ENCODE data around the gene COL5A1.

The COL5A1 gene

GRCh38 chr9:134870301-134870694 lies 228.7 kb downstream of the COL5A1 start:
- Histone ChIP-seq H3K27me3 (replicated peaks; ENCODE audit: control insufficient read depth, insufficient read depth, low read length) (peaks cover 40% of the 10 kb centered on the region), H3K4me3 (ENCODE audit: low read length) (no peak overlapping the region), H3K36me3 (ENCODE audit: control insufficient read depth, insufficient read depth, low read length, severe bottlenecking) (no peaks in the 10 kb centered on the region), H3K9ac (ENCODE audit: low read length) (no peak overlapping the region), H3K9me3 (ENCODE audit: control insufficient read depth, low read length) (peaks cover 6% of the 10 kb centered on the region), H3K4me1 (ENCODE audit: control insufficient read depth, insufficient read depth, low read length) (no peaks in the 10 kb centered on the region)
- DNase-seq (ENCODE audit: low read depth): no peak

DNA sequence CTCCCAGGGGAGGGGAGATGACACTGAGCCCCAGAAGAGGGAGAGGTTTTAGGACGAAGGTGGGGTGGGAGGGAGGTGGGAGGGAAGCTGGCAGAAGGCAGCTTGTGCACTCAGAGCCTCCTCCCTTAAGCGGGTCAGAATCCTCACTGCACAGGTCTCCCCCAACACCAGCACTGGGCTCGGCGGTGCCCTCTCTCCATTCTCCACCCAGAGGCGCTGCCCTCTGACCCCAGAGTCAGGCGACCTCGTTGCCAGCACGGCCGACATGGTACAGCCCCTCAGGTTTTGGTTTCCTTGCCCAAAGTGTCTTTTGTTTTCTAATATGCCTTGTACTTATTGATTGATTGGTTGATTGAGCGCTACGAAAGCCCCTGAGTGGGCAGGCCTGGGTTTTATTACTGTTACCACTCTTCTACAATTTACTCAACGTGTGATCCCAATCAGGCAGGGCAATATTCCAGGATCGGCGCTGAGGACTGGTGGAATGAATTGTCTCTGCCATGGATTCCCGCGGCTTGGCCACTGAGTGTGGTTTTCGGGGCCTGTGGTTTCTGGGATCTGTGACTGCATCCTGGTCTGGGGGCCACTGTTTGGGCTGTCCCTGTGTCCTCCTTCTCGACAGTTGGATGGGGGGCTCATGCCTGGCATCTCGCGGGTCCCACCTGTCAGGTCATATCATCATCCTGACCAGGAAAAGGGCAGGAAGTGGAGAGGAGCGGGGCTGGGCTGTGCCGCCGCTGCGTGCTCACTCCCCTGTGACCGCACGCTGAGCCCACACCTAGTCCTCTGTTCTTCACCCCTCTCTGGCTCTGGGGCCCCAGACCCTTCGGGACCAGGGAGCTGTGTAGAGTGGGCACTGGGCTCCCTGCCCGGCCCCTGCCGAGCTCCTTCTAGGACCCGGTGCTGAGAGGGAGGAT lies 229.4 kb downstream of the COL5A1 start:
- Histone ChIP-seq H3K27me3 (replicated peaks; ENCODE audit: control insufficient read depth, insufficient read depth, low read length) (peaks cover 44% of the 10 kb centered on the region), H3K4me3 (ENCODE audit: low read length) (no peak overlapping the region), H3K9me3 (ENCODE audit: control insufficient read depth, low read length) (peaks cover 6% of the 10 kb centered on the region), H3K36me3 (ENCODE audit: control insufficient read depth, insufficient read depth, low read length, severe bottlenecking) (no peaks in the 10 kb centered on the region), H3K9ac (ENCODE audit: low read length) (no peak overlapping the region), H3K4me1 (ENCODE audit: control insufficient read depth, insufficient read depth, low read length) (no peaks in the 10 kb centered on the region)
- DNase-seq (ENCODE audit: low read depth): no peak

DNA sequence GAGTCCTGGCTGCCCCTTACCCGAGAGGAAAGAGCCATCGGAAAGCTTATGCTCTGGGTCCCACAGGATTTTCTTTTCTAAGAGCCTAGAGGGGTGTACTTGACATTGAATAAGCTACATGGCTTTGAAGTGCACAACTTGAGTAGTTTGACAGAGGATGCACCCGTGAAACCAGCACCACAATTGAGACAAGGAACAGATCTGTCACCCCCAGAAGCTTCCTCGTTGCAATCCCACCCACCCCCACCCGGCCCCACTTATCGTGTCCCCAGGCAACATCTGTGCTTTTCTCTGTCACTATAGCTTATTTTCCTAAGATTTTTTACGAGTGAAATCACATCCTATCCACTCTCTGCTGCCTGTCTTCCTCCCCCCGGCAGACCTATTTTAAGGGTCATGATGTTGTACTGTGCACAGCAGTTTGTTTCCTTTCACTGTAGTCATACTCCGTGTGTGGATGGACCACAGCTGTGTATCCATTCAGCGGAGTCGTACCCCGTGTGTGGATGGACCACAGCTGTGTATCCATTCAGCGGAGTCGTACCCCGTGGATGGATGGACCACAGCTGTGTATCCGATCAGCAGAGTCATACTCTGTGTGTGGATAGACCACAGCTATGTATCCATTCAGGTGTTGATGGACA lies 230.2 kb downstream of the COL5A1 start:
- no peaks in the 10 kb centered on the region for H3K36me3 ChIP-seq (ENCODE audit: control insufficient read depth, insufficient read depth, low read length, severe bottlenecking)
- no peak overlapping the region for H3K9ac ChIP-seq (ENCODE audit: low read length)
- H3K9me3 ChIP-seq (ENCODE audit: control insufficient read depth, low read length): peaks cover 6% of the 10 kb centered on the region
- no peak for DNase-seq (ENCODE audit: low read depth)
- peaks cover 44% of the 10 kb centered on the region for H3K27me3 ChIP-seq (replicated peaks; ENCODE audit: control insufficient read depth, insufficient read depth, low read length)
- no peak overlapping the region for H3K4me3 ChIP-seq (ENCODE audit: low read length)
- H3K4me1 ChIP-seq (ENCODE audit: control insufficient read depth, insufficient read depth, low read length): no peaks in the 10 kb centered on the region

GRCh38 chr9:134872482-134873231 lies 231.1 kb downstream of the COL5A1 start:
- DNase-seq (ENCODE audit: low read depth): no peak
- Histone ChIP-seq H3K4me1 (ENCODE audit: control insufficient read depth, insufficient read depth, low read length) (no peaks in the 10 kb centered on the region), H3K9ac (ENCODE audit: low read length) (no peak overlapping the region), H3K4me3 (ENCODE audit: low read length) (no peak overlapping the region), H3K36me3 (ENCODE audit: control insufficient read depth, insufficient read depth, low read length, severe bottlenecking) (no peaks in the 10 kb centered on the region), H3K9me3 (ENCODE audit: control insufficient read depth, low read length) (peaks cover 6% of the 10 kb centered on the region), H3K27me3 (replicated peaks; ENCODE audit: control insufficient read depth, insufficient read depth, low read length) (peaks cover 44% of the 10 kb centered on the region)

DNA sequence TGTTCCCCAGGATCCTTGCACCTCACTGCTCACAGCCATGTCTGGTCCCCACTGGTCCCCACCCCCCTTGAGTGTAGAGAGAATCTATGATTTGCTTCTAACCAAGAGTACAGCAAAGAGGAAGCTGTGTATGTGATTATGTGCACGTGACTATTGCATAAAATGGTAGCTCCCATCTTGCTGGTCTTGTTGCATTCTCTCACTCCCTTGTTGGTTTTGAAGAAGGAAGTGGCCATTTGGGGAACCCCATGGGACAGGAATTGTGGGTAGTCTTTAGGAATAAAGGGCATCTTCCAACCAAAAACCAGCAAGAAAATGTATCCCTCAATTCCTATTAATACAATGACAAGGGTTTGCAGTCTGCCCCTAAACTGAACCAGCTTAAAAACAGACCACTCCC lies 233.8 kb downstream of the COL5A1 start:
- Histone ChIP-seq H3K4me1 (ENCODE audit: control insufficient read depth, insufficient read depth, low read length) (no peaks in the 10 kb centered on the region), H3K36me3 (ENCODE audit: control insufficient read depth, insufficient read depth, low read length, severe bottlenecking) (no peaks in the 10 kb centered on the region), H3K27me3 (replicated peaks; ENCODE audit: control insufficient read depth, insufficient read depth, low read length) (peaks cover 41% of the 10 kb centered on the region), H3K9me3 (ENCODE audit: control insufficient read depth, low read length) (peaks cover 6% of the 10 kb centered on the region), H3K4me3 (ENCODE audit: low read length) (no peak overlapping the region), H3K9ac (ENCODE audit: low read length) (no peak overlapping the region)
- DNase-seq (ENCODE audit: low read depth): no peak

GRCh38 chr9:134877541-134877940 lies 235.9 kb downstream of the COL5A1 start:
- Histone ChIP-seq H3K9me3 (ENCODE audit: control insufficient read depth, low read length) (peaks cover 6% of the 10 kb centered on the region), H3K4me1 (ENCODE audit: control insufficient read depth, insufficient read depth, low read length) (no peaks in the 10 kb centered on the region), H3K4me3 (ENCODE audit: low read length) (no peak overlapping the region), H3K36me3 (ENCODE audit: control insufficient read depth, insufficient read depth, low read length, severe bottlenecking) (no peaks in the 10 kb centered on the region), H3K9ac (ENCODE audit: low read length) (no peak overlapping the region), H3K27me3 (replicated peaks; ENCODE audit: control insufficient read depth, insufficient read depth, low read length) (peaks cover 43% of the 10 kb centered on the region)
- DNase-seq (ENCODE audit: low read depth): no peak

- no peaks in the 10 kb centered on the region for H3K4me1 ChIP-seq (ENCODE audit: control insufficient read depth, insufficient read depth, low read length)
- no peaks in the 10 kb centered on the region for H3K36me3 ChIP-seq (ENCODE audit: control insufficient read depth, insufficient read depth, low read length, severe bottlenecking)
- DNase-seq (ENCODE audit: low read depth): no peak
- H3K27me3 ChIP-seq (replicated peaks; ENCODE audit: control insufficient read depth, insufficient read depth, low read length): peaks cover 40% of the 10 kb centered on the region
- H3K9ac ChIP-seq (ENCODE audit: low read length): no peak overlapping the region
- H3K9me3 ChIP-seq (ENCODE audit: control insufficient read depth, low read length): no peaks in the 10 kb centered on the region
- H3K4me3 ChIP-seq (ENCODE audit: low read length): no peak overlapping the region
Measured at GRCh38 chr9:134879664-134880483, 238.3 kb downstream of the COL5A1 start.

DNA sequence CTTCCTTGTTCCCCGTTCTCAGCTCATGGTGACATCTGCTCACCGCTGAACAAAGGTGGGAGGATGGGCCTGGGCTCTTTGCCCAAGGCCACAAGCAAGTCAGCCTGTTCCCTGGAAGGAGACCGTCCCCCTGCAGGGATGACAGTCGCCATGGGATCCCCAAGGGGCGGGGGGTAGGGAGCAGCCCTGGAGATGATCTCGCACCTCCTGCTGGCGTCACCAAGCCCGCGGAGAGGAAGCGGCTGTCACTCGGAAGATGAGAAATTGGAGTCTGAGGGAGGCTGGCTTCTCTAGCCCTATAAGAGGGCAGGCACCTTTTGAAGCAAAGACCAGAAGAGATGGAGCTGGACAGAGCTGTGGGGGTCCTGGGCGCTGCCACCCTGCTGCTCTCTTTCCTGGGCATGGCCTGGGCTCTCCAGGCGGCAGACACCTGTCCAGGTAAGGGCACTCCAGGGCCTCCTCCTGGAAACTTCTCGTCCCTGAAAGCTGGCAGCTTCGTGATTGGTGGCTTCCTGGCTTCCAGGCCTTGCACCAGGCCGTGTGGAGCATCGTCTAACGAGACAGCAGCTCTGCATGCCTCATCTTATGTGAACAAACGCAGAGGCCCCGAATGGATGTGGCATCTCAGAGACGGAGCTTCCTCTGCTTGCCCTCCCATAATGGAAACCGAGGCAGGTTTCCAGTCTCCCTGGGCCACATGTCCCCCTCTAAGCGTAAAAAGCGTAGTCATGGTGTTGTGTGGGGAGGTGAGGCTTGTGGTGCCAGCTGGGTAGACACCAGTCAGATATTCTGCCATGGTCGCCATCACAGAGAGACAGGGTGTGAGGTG lies 239.1 kb downstream of the COL5A1 start, which contains the start of gene FCN2:
FCN2 (plus strand) TSS at position 327 of the 829 bp plus-strand sequence; CDS start at position 339, 12 bp downstream.
- Histone ChIP-seq H3K27me3 (replicated peaks; ENCODE audit: control insufficient read depth, insufficient read depth, low read length) (peaks cover 36% of the 10 kb centered on the region), H3K9ac (ENCODE audit: low read length) (no peak within 1 kb of the TSS), H3K4me1 (ENCODE audit: control insufficient read depth, insufficient read depth, low read length) (no peaks in the 10 kb centered on the region), H3K4me3 (ENCODE audit: low read length) (no peak within 1 kb of the TSS), H3K9me3 (ENCODE audit: control insufficient read depth, low read length) (no peaks in the 10 kb centered on the region), H3K36me3 (ENCODE audit: control insufficient read depth, insufficient read depth, low read length, severe bottlenecking) (no peaks in the 10 kb centered on the region)
- DNase-seq (ENCODE audit: low read depth): no peak

DNA sequence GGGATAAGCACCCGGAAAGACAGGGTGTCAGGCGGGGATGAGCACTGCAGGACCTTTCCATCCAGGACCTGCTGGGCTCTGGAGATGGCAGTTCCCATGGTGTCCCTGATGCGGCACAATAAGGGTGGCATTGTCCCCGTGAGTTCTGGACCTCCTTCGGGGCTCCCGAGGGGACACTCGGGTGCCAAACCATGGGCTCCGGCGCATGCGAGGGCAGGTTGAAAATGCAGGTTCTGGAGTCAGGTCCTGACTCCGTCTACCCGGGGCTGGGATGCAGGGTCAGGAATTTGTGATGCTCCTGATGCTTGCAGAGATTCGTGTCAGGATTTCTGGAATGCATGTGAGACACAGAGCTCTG lies 239.7 kb downstream of the COL5A1 start:
- no peak overlapping the region for H3K9ac ChIP-seq (ENCODE audit: low read length)
- no peaks in the 10 kb centered on the region for H3K4me1 ChIP-seq (ENCODE audit: control insufficient read depth, insufficient read depth, low read length)
- no peak for DNase-seq (ENCODE audit: low read depth)
- H3K27me3 ChIP-seq (replicated peaks; ENCODE audit: control insufficient read depth, insufficient read depth, low read length): peaks cover 36% of the 10 kb centered on the region
- no peaks in the 10 kb centered on the region for H3K36me3 ChIP-seq (ENCODE audit: control insufficient read depth, insufficient read depth, low read length, severe bottlenecking)
- no peak overlapping the region for H3K4me3 ChIP-seq (ENCODE audit: low read length)
- H3K9me3 ChIP-seq (ENCODE audit: control insufficient read depth, low read length): no peaks in the 10 kb centered on the region

GRCh38 chr9:134882204-134882785 lies 240.7 kb downstream of the COL5A1 start:
- no peaks in the 10 kb centered on the region for H3K4me1 ChIP-seq (ENCODE audit: control insufficient read depth, insufficient read depth, low read length)
- H3K9me3 ChIP-seq (ENCODE audit: control insufficient read depth, low read length): no peaks in the 10 kb centered on the region
- DNase-seq (ENCODE audit: low read depth): no peak
- no peaks in the 10 kb centered on the region for H3K36me3 ChIP-seq (ENCODE audit: control insufficient read depth, insufficient read depth, low read length, severe bottlenecking)
- H3K4me3 ChIP-seq (ENCODE audit: low read length): no peak overlapping the region
- H3K9ac ChIP-seq (ENCODE audit: low read length): no peak overlapping the region
- H3K27me3 ChIP-seq (replicated peaks; ENCODE audit: control insufficient read depth, insufficient read depth, low read length): peaks cover 36% of the 10 kb centered on the region

Data from adipocyte (in vitro differentiated cells).